T-helper 2 cell (primary cell): ENCODE results near the gene ADPRM.
"Not testable (repeated sequence)": the region's sequence is repeated elsewhere in the genome, so short reads cannot be mapped to it uniquely, and the experiment has no call there.

Experiments
- DNase-seq, 5 experiments: peaks; one replicate each; pipeline versions ENCODE4 v3.0.0 to v3.0.0-alpha.2; 2012 to 2022
- total RNA-seq, 2 donors: gene quantifications; one replicate each; lab custom pipeline; 2026; lab: John Stamatoyannopoulos, UW

The ADPRM gene, protein sequence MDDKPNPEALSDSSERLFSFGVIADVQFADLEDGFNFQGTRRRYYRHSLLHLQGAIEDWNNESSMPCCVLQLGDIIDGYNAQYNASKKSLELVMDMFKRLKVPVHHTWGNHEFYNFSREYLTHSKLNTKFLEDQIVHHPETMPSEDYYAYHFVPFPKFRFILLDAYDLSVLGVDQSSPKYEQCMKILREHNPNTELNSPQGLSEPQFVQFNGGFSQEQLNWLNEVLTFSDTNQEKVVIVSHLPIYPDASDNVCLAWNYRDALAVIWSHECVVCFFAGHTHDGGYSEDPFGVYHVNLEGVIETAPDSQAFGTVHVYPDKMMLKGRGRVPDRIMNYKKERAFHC
- total RNA-seq = 11.2 to 32.3 reads per million in 2 donors

DNA sequence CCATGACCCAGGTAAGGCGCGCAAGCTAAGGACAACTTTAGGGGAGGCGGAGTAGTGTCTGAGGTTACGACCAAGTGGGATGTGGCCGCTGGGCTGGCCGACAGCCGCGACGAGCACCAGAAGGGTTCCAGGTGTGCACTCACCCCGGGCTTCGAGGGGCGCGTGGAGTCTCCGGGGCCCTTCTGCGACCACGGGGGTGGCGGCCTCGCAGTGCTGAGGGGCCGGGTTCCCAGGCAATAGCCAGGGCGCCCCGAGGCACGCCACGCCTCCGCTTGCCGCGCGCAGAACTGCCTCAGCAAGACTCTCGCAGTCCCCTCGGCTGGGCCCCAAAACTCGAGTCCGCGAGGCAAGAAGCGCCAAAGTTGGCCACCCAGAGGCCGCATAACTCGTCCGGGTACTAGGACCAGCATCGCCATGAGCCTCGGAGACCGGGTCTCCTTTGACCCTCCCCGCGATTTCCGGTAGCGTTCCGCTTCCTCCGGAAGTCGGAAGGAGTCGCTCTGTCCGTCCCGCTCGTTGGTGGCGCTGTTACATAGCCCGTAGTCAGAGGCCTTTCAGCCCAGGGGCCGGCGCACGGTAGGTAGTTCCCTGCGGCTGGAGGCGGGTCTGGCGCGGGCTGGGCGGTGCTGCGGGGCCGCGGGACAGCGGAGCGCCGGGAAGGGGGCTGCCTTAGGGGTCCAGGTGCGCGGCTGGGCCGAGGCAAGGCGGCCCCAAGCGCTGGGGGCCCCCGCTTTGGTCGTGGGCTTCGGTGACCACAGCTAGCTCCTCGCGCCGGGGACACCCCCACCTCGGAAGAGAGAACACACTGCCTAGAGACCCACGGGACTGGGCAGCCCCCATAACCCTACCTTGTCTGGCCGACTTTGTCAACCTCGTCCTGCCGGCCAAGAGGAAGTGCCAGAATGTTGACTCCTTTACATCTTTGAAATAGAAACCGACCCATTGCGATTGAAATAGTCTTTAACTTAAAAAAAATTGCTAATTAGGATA is at the start of gene ADPRM, which contains the start of gene SCO1:
ADPRM (plus strand) TSS at position 503 of the 990 bp plus-strand sequence. CDS start 7,333 bp downstream, outside the sequence.
SCO1 (minus strand) TSS at position 442 of the 990 bp plus-strand sequence; CDS start at position 416, 26 bp downstream.
- peak; percentile 71 to 93 (median 85) for DNase-seq

- DNase-seq = no peak
These were observed 49.0 kb upstream of the ADPRM start for GRCh38 chr17:10648381-10648780.

GRCh38 chr17:10648956-10649355 is 48.4 kb upstream of the ADPRM start:
- DNase-seq = no peak

- no peak for DNase-seq
These were observed 47.8 kb upstream of the ADPRM start for GRCh38 chr17:10649602-10650001.

GRCh38 chr17:10651927-10652326 is 45.5 kb upstream of the ADPRM start:
- DNase-seq = no peak

DNA sequence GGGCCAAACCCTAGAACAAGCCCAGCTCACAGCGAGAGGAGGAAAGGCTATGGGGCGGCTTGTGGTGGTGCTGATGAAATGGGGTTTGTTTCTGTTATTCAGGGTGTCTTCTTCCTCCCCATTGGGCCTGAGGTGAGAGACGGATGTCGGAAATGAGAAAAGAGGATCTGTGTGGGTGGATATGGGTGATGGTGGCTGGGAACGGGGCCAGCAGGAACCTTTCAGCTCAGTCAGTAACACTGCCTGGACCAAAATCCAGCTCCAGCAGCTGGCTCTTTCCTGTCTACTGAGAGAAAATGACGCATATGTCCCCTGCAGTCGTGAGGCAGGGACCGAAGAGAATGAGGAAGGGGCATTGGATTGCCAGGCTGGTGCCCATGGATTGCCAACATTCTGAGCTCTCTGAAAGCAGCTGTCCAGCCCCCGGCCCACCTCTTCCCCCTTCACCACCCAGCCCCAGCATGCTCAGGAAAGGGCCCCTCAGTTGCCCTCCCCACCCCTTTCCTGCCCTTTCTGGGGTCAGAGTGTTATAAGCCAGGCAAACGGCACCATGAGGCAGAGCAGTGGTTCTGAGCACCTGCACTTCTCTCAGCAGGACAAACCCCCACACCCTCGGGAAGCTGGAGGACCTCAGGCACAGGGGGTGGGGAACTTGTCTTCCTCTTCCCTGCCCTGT is 44.3 kb upstream of the ADPRM start:
- DNase-seq = peak in 1 of 5 experiments; percentile 3

DNA sequence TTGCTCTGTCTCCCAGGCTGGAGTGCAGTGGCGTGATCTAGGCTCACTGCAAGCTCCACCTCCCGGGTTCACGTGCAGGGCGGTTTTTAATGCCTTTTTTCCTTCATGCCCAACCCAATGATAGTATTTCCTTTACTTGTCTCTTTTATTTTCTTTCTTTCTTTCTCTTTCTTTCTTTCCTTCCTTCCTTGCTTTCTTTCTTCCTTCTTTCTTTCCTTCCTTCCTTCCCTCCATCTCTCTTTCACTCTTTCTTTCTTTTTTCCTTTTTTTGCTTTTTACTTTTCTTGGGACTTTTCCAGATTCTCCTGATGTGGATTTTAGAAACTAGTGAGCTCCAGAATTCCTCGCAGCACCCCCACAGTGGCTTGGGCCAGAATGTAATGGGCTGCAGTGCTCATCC is 43.4 kb upstream of the ADPRM start:
- DNase-seq = no peak

DNA sequence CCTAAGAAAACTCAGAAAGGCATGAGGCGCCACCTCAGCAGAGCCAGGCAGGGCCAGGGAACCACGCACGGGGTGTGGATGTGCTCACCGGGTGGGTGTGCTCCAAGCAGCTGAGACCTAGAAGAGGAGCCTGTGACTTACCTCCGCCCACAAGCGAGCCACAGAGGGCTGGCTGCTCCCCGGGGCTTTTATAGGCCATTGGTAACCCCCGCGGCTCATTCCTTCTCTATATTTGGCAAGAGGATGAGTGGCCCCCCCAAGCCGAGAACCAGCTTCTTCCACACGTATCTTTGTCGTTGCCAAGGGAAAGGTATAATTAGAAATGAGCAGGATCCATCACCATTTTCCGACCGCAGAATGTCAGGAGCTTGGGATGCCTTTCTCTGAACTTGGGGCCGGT is 40.2 kb upstream of the ADPRM start, which contains the start of gene MYH3:
MYH3 (minus strand) TSS at position 162 of the 400 bp plus-strand sequence. CDS start 2,245 bp downstream, outside the sequence.
- no peak for DNase-seq

DNA sequence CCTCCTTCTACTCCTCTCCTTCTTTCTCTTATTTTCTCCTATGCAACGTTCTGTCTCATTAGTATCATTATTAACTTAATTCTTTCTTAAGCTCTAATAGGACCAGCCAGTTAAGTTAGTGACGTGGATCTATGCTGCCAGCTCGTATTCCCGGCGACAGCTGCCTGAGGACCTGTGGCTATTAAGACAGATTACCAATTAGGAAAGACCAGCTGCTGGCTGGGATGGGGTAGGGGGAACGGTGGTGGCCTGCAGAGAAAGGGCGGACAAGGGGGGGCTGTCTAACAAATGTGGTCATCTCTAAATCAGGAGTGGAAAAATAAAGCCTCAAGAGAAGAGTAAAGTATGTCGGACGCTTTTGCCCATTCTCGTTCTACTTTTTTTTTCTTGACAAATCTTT is 39.5 kb upstream of the ADPRM start:
- no peak for DNase-seq

GRCh38 chr17:10661437-10661836 is 36.0 kb upstream of the ADPRM start:
- DNase-seq = no peak

- DNase-seq = no peak
These were observed 34.2 kb upstream of the ADPRM start for GRCh38 chr17:10663231-10663630.

GRCh38 chr17:10664571-10664970 is 32.8 kb upstream of the ADPRM start:
- DNase-seq = no peak

DNA sequence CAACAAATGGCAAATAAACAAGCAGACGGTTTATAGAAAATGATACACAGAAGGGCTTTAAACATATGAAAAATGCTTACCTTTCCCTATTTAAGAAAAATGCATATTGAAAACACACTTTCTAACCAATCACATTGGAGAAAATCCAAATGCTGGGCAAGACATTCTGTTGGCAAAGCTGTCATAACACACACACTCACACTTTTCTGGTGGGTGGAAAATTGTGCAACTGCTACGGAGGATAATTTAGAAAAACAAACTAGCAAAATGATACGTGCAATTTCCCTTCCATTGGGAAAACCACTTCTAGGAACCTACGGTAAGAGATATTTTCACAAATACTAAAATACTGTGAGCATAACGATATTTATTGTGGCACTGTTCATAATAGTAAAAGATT is 30.5 kb upstream of the ADPRM start:
- DNase-seq = no peak

DNA sequence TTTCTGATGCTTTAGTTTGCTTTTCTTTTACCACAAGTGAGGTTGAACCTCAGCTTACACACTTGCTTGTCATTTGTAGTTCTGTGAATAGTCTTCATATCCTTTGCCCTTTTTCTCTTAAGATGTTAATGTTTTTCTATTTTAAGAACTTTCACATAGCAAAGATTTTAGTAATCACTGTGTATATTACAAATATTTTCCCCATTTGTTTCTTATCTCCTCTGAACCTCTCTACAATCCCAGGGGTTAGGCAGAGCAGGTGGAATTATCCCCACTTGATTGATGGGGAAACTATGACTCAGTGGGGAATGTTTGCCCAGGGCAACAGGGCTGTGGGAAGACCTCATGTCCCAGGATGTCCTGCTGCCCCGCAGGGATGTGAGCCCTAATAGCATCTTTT is 28.6 kb upstream of the ADPRM start:
- no peak for DNase-seq

GRCh38 chr17:10673312-10673711 is 24.1 kb upstream of the ADPRM start:
- no peak for DNase-seq

- no peak for DNase-seq
These were observed 22.7 kb upstream of the ADPRM start for GRCh38 chr17:10674704-10675103.

- no peak for DNase-seq
These were observed 15.4 kb upstream of the ADPRM start for GRCh38 chr17:10681866-10682446.

GRCh38 chr17:10683853-10684252 is 13.5 kb upstream of the ADPRM start:
- DNase-seq = no peak

DNA sequence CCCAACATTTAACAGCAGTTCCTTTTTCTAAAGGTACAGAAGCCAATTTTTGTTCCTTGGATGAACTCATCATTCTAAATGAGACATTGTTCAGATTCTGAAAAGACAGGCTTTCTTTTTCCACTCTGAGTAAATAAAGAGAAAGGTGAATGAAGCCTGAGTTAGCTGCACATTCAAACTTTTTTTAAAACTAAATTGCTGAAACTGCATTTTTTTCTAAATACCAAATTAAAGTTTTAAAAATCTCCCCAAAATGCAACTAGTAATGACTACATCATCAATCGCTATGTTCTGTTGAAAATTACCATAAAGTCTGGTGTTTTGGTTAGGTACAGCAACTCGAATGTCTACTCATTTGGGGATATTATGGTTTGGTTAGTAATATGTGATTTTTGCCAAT is 9.9 kb upstream of the ADPRM start:
- no peak for DNase-seq

GRCh38 chr17:10695875-10696407 is 1.5 kb upstream of the ADPRM start:
- not testable (repeated sequence) for DNase-seq

GRCh38 chr17:10698096-10698818 is 863 bp downstream of the ADPRM start:
- DNase-seq = peak in 1 of 5 experiments; percentile 5
